Liver (tissue), 9 donors: Measurements from ENCODE around the gene TRUB2. TPM values are rescaled to one million over a fixed set of nuclear protein-coding genes. Genes with fewer than 3 reads are reported as not detected.

Source experiments
- DNase-seq: peaks from one replicate; pipeline ENCODE4 v3.0.0-alpha.2; 2017; ENCODE audit warnings: low spot score
- H3K27ac ChIP-seq, 2 donors: one replicate each; pipeline ENCODE4 v1.7.0; 2013; ENCODE audit warnings: inconsistent platforms in 2 of 2, low read length in 2 of 2, control low read depth in 1 of 2, low read depth in 1 of 2, mild to moderate bottlenecking in 1 of 2
- H3K27me3 ChIP-seq, 4 donors: one replicate each; pipeline versions ENCODE4 v1.6.1 to v1.7.0; 2013; ENCODE audit warnings: low read length in 3 of 4, inconsistent platforms in 1 of 4, mild to moderate bottlenecking in 1 of 4, moderate library complexity in 1 of 4; ENCODE audit not compliant: control insufficient read depth in 4 of 4, insufficient read depth in 4 of 4
- H3K36me3 ChIP-seq, 4 donors: one replicate each; pipeline versions ENCODE4 v1.6.1 to v1.7.0; 2013; ENCODE audit warnings: low read length in 3 of 4, mild to moderate bottlenecking in 3 of 4, low read depth in 1 of 4, moderate library complexity in 1 of 4; ENCODE audit not compliant: control insufficient read depth in 4 of 4, insufficient read depth in 3 of 4
- H3K4me1 ChIP-seq, 4 donors: one replicate each; pipeline versions ENCODE4 v1.6.1 to v1.7.0; 2013; ENCODE audit warnings: low read length in 3 of 4, mild to moderate bottlenecking in 3 of 4, moderate library complexity in 1 of 4; ENCODE audit not compliant: control insufficient read depth in 4 of 4, insufficient read depth in 4 of 4
- H3K4me3 ChIP-seq, 3 donors: one replicate each; pipeline versions ENCODE4 v1.6.1 to v1.7.0; 2013; ENCODE audit warnings: low read length in 3 of 3, control low read depth in 1 of 3, low read depth in 1 of 3, mild to moderate bottlenecking in 1 of 3
- H3K9ac ChIP-seq, 2 donors: one replicate each; pipeline ENCODE4 v1.7.0; 2013; ENCODE audit warnings: low read length in 2 of 2, mild to moderate bottlenecking in 2 of 2, moderate library complexity in 2 of 2, control low read depth in 1 of 2, low read depth in 1 of 2
- H3K9me3 ChIP-seq, 4 donors: one replicate each; pipeline versions ENCODE4 v1.6.1 to v1.7.0; 2013; ENCODE audit warnings: low read length in 3 of 4; ENCODE audit not compliant: control insufficient read depth in 4 of 4
- FOXA1 ChIP-seq: IDR thresholded peaks from 2 replicates; pipeline ENCODE4 v1.6.1; 2016; ENCODE audit warnings: antibody characterized with exemption
- HNF4A ChIP-seq, 2 donors: conservative IDR thresholded peaks; 2 replicates each; pipeline ENCODE4 v1.6.1; 2016; ENCODE audit warnings: antibody characterized with exemption in 2 of 2, mild to moderate bottlenecking in 2 of 2
- HNF4G ChIP-seq: IDR thresholded peaks from 2 replicates; pipeline ENCODE4 v1.6.1; 2016; ENCODE audit warnings: antibody characterized with exemption
- NR2F2 ChIP-seq: IDR thresholded peaks from 2 replicates; pipeline ENCODE4 v1.6.1; 2016; ENCODE audit warnings: antibody characterized with exemption
- RAD21 ChIP-seq, 2 donors: IDR thresholded peaks; 2 replicates each; pipeline ENCODE4 v1.6.1; 2016; ENCODE audit warnings: antibody characterized with exemption in 2 of 2, mild to moderate bottlenecking in 2 of 2
- RXRA ChIP-seq, 2 donors: IDR thresholded peaks; 2 replicates each; pipeline ENCODE4 v1.6.1; 2017 to 2018; ENCODE audit warnings: antibody characterized with exemption in 2 of 2, mild to moderate bottlenecking in 1 of 2
- YY1 ChIP-seq: IDR thresholded peaks from 2 replicates; pipeline ENCODE4 v1.6.1; 2016; ENCODE audit warnings: antibody characterized with exemption, mild to moderate bottlenecking
- WGBS: extraction: QIAGEN DNeasy Blood & Tissue Kit; methylation state at CpG from one replicate; pipeline ENCODE4 v1.1.7; 2013; 5-methylcytosine and 5-hydroxymethylcytosine counted together
- polyA plus RNA-seq, 2 donors: library from polyadenylated mRNA; stranded (reverse) in 1 of 2; unstranded in 1 of 2; fragments of 200-250 nt in 1 of 2; fragments of >200 nt in 1 of 2; fragmentation: Nextera tagmentation in 1 of 2; extraction: Ambion mirVana in 1 of 2; gene quantifications; one replicate each; pipeline versions ENCODE4 v1.2.1 to v1.2.3, GENCODE V29; 2013 to 2015
- total RNA-seq, 2 donors: library from RNA; depleted of rRNA; stranded (reverse); fragments of >200 nt; gene quantifications; one replicate each; pipeline ENCODE4 v1.2.3, GENCODE V29; 2014
- TF ChIP-seq, protein P1 (sequence below): IDR thresholded peaks from 2 replicates; pipeline ENCODE4 v1.6.1; 2016; ENCODE audit warnings: antibody characterized with exemption
- TF ChIP-seq, protein P2 (sequence below): IDR thresholded peaks from 2 replicates; pipeline ENCODE4 v1.6.1; 2016; ENCODE audit warnings: antibody characterized with exemption
- TF ChIP-seq, protein P3 (sequence below): IDR thresholded peaks from 2 replicates; pipeline ENCODE4 v1.6.1; 2016; ENCODE audit warnings: antibody characterized with exemption, mild to moderate bottlenecking
- donor health status: healthy.
- donor health status: healthy.
- donor health status: healthy.
- donor health status: healthy.
- donor health status: healthy.

Gene TRUB2
- total and polyA plus RNA-seq, 4 donors: 12.7 to 35.8 (median 19.4) TPM

DNA sequence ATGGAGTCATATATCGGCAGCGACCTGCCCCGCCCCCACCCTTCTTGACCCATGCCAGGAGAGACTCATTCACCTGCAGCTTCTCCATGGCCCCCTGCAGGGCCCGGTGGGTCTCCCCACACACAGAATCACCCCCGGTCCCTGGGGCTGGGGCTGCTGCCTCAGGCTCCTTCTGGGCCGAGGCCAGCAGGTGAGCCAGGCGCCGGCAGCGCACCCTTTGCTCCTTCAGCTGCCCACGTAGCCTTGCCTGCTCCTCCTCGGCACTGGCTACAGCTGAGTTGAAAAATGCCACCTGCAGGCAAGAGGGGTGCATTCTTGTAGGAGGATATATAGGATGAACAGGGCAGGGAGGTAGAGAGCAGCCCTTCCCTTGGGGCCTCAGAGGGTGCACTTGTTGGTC, 64.3 kb downstream of the TRUB2 start (continued):
- TF ChIP-seq, protein P1, sequence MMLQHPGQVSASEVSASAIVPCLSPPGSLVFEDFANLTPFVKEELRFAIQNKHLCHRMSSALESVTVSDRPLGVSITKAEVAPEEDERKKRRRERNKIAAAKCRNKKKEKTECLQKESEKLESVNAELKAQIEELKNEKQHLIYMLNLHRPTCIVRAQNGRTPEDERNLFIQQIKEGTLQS: no peak
- TF ChIP-seq, protein P2, sequence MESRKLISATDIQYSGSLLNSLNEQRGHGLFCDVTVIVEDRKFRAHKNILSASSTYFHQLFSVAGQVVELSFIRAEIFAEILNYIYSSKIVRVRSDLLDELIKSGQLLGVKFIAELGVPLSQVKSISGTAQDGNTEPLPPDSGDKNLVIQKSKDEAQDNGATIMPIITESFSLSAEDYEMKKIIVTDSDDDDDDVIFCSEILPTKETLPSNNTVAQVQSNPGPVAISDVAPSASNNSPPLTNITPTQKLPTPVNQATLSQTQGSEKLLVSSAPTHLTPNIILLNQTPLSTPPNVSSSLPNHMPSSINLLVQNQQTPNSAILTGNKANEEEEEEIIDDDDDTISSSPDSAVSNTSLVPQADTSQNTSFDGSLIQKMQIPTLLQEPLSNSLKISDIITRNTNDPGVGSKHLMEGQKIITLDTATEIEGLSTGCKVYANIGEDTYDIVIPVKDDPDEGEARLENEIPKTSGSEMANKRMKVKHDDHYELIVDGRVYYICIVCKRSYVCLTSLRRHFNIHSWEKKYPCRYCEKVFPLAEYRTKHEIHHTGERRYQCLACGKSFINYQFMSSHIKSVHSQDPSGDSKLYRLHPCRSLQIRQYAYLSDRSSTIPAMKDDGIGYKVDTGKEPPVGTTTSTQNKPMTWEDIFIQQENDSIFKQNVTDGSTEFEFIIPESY: no peak
- TF ChIP-seq RXRA (IDR thresholded peaks at IDR 0.05) (no peak), HNF4G (no peak), NR2F2 (no peak)

DNA sequence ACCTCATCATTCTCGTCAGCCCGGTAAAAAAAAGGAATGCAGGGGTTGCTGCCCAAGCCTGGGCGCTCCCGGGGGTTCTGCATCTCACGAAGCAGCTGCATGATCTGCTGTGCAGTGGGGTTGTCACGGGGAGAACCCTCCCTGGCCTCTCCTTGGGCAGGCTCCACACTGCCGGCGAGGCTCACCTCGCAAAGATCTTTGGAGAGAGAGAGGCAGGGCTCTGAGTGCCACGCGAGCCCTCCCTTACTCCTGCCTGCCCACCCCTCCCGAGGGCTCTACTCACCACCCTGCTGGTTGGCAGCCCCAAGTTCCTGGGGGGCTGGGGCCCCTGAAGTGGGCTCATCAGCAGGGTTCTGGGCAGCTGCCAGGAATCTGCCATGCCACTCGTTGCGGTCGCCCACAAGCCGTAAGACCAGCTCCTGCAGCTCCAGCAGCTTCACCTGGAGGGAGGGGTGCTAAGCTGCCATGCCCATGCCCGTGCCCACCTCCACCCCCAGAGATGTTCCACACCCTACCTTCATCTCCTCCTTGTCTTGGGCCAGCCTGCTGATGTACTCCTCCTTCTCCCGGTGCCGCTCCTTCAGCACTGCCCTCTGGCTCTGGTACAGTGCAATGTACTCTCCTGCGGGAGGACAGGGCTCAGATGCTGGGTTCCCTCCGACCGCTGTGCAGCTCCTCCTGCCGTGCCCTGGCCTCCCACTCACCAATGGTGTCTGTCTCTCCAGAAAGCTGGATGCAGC, 65.0 kb downstream of the TRUB2 start:
- Histone ChIP-seq H3K4me3 (no peak overlapping the region), H3K9me3 (no peaks in the 10 kb centered on the region), H3K27me3 (no peaks in the 10 kb centered on the region), H3K9ac (no peak overlapping the region), H3K27ac (no peak overlapping the region), H3K4me1 (no peaks in the 10 kb centered on the region), H3K36me3 (peaks cover 16 to 54% (median 42%) of the 10 kb centered on the region in 4 donors)
- TF ChIP-seq FOXA1: no peak
- no peak for TF ChIP-seq RAD21 (IDR thresholded peaks at IDR 0.05)
- no peak for TF ChIP-seq HNF4A (conservative IDR thresholded peaks at IDR 0.05)
- TF ChIP-seq, protein P1: no peak
- no peak for TF ChIP-seq YY1
- TF ChIP-seq, protein P3, sequence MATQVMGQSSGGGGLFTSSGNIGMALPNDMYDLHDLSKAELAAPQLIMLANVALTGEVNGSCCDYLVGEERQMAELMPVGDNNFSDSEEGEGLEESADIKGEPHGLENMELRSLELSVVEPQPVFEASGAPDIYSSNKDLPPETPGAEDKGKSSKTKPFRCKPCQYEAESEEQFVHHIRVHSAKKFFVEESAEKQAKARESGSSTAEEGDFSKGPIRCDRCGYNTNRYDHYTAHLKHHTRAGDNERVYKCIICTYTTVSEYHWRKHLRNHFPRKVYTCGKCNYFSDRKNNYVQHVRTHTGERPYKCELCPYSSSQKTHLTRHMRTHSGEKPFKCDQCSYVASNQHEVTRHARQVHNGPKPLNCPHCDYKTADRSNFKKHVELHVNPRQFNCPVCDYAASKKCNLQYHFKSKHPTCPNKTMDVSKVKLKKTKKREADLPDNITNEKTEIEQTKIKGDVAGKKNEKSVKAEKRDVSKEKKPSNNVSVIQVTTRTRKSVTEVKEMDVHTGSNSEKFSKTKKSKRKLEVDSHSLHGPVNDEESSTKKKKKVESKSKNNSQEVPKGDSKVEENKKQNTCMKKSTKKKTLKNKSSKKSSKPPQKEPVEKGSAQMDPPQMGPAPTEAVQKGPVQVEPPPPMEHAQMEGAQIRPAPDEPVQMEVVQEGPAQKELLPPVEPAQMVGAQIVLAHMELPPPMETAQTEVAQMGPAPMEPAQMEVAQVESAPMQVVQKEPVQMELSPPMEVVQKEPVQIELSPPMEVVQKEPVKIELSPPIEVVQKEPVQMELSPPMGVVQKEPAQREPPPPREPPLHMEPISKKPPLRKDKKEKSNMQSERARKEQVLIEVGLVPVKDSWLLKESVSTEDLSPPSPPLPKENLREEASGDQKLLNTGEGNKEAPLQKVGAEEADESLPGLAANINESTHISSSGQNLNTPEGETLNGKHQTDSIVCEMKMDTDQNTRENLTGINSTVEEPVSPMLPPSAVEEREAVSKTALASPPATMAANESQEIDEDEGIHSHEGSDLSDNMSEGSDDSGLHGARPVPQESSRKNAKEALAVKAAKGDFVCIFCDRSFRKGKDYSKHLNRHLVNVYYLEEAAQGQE: no peak
- DNase-seq: no peak
- WGBS: 93% methylated on average over 23 of the region's 23 CpGs

Other genes starting within 250 kb of the TRUB2 start
- gene PTGES2, start 194.7 kb downstream of the TRUB2 start, total RNA-seq: 10 to 100 TPM; 22.8 to 34.7 TPM
- 10 to 100 TPM; 28.2 to 41.1 TPM for gene PTGES2, start 194.7 kb downstream of the TRUB2 start, polyA plus RNA-seq
- gene LCN2, start 173.0 kb downstream of the TRUB2 start, total RNA-seq: 1 to 10 TPM; 7.0 to 10.0 TPM
- 10 to 100 TPM; 10.8 to 64.5 TPM for gene LCN2, start 173.0 kb downstream of the TRUB2 start, polyA plus RNA-seq
- gene BBLN, start 162.2 kb downstream of the TRUB2 start, total RNA-seq: 10 to 100 TPM; 13.4 to 23.6 TPM
- 10 to 100 TPM; 41.1 to 42.1 TPM for gene BBLN, start 162.2 kb downstream of the TRUB2 start, polyA plus RNA-seq
- 10 to 100 TPM; 12.5 to 15.5 TPM for gene CIZ1, start 130.9 kb downstream of the TRUB2 start, total RNA-seq
- gene CIZ1, start 130.9 kb downstream of the TRUB2 start, polyA plus RNA-seq: 10 to 100 TPM; 13.6 to 13.8 TPM
- gene DNM1, start 119.1 kb downstream of the TRUB2 start, total RNA-seq: 1 to 10 TPM; 1.6 to 5.9 TPM
- gene DNM1, start 119.1 kb downstream of the TRUB2 start, polyA plus RNA-seq: under 1 TPM; 0.29 to 0.68 TPM
- 10 to 100 TPM; 21.9 to 45.7 TPM for gene GOLGA2, start 46.4 kb downstream of the TRUB2 start, total RNA-seq
- gene GOLGA2, start 46.4 kb downstream of the TRUB2 start, polyA plus RNA-seq: 10 to 100 TPM; 14.4 to 34.0 TPM
- gene SWI5, start 46.2 kb downstream of the TRUB2 start, total RNA-seq: 10 to 100 TPM; 10.7 to 12.2 TPM
- 10 to 100 TPM; 20.2 to 34.0 TPM for gene SWI5, start 46.2 kb downstream of the TRUB2 start, polyA plus RNA-seq
- 10 to 100 TPM; 12.8 to 31.4 TPM for gene COQ4, start 392 bp upstream of the TRUB2 start, total RNA-seq
- 10 to 100 TPM; 36.2 to 53.3 TPM for gene COQ4, start 392 bp upstream of the TRUB2 start, polyA plus RNA-seq
- 10 to 100 TPM in 1 of 2 donors, 1 to 10 TPM in 1; 5.9 to 18.6 TPM for gene SLC27A4, start 18.1 kb upstream of the TRUB2 start, total RNA-seq
- 10 to 100 TPM; 10.8 to 36.4 TPM for gene SLC27A4, start 18.1 kb upstream of the TRUB2 start, polyA plus RNA-seq
- 10 to 100 TPM; 12.1 to 17.3 TPM for gene URM1, start 48.9 kb upstream of the TRUB2 start, total RNA-seq
- gene URM1, start 48.9 kb upstream of the TRUB2 start, polyA plus RNA-seq: 10 to 100 TPM; 21.8 to 35.0 TPM
- gene CERCAM, start 98.4 kb upstream of the TRUB2 start, total RNA-seq: 1 to 10 TPM; 1.6 to 1.9 TPM
- gene CERCAM, start 98.4 kb upstream of the TRUB2 start, polyA plus RNA-seq: 1 to 10 TPM; 1.1 to 2.9 TPM
- 10 to 100 TPM; 19.8 to 21.8 TPM for gene ODF2, start 133.6 kb upstream of the TRUB2 start, total RNA-seq
- 10 to 100 TPM in 1 of 2 donors, 1 to 10 TPM in 1; 5.7 to 13.6 TPM for gene ODF2, start 133.6 kb upstream of the TRUB2 start, polyA plus RNA-seq
- gene GLE1, start 182.3 kb upstream of the TRUB2 start, total RNA-seq: 10 to 100 TPM; 15.6 to 19.5 TPM
- 10 to 100 TPM in 1 of 2 donors, 1 to 10 TPM in 1; 5.3 to 10.0 TPM for gene GLE1, start 182.3 kb upstream of the TRUB2 start, polyA plus RNA-seq
- gene SPTAN1, start 230.1 kb upstream of the TRUB2 start, total RNA-seq: 10 to 100 TPM; 76.9 to 86.5 TPM
- 10 to 100 TPM; 31.3 to 43.8 TPM for gene SPTAN1, start 230.1 kb upstream of the TRUB2 start, polyA plus RNA-seq